MM.1S (cell line): ENCODE data around the gene GREB1.

ENCODE experiments used
- EZH2 ChIP-seq: fragments of 300-600 bp; sonication (generic); optimal IDR thresholded peaks from 2 replicates; pipeline ENCODE3; 2017; ENCODE audit warnings: low read depth, mild to moderate bottlenecking, antibody characterized with exemption, low read length, mixed read lengths
- EZH2phosphoT487 ChIP-seq: fragments of 300-600 bp; sonication (generic); IDR thresholded peaks from 2 replicates; pipeline ENCODE4 v1.6.1; 2018; ENCODE audit warnings: antibody characterized with exemption, low read length
- TF ChIP-seq, protein P1 (sequence below): fragments of 300-600 bp; sonication (generic); IDR thresholded peaks from 2 replicates; pipeline ENCODE4 v1.5.1; 2016; ENCODE audit warnings: antibody characterized with exemption, low read length, mixed read lengths

DNA sequence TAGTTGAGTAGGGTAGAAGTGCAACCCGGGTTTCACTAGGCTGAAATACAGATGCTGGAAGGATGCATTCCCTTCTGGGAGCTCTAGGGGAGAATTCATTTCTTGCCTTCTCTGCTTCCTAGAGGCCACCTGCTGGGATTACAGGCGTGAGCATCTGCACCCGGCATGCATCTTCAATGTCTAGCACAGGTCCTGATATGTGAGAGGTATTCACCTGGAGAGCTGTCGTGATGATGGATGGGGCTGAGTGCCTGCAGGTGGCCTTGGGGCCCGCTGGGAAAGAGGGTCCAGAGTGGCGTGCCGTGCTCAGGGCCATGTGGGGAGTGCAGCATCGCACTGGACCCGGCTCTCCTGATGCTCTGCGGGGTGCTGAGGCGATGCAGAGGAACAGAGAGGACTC, 142.8 kb downstream of the GREB1 start:
- TF ChIP-seq, protein P1, sequence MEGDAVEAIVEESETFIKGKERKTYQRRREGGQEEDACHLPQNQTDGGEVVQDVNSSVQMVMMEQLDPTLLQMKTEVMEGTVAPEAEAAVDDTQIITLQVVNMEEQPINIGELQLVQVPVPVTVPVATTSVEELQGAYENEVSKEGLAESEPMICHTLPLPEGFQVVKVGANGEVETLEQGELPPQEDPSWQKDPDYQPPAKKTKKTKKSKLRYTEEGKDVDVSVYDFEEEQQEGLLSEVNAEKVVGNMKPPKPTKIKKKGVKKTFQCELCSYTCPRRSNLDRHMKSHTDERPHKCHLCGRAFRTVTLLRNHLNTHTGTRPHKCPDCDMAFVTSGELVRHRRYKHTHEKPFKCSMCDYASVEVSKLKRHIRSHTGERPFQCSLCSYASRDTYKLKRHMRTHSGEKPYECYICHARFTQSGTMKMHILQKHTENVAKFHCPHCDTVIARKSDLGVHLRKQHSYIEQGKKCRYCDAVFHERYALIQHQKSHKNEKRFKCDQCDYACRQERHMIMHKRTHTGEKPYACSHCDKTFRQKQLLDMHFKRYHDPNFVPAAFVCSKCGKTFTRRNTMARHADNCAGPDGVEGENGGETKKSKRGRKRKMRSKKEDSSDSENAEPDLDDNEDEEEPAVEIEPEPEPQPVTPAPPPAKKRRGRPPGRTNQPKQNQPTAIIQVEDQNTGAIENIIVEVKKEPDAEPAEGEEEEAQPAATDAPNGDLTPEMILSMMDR = no peak
- no peak for TF ChIP-seq EZH2phosphoT487
- no peak for TF ChIP-seq EZH2
